ENCODE data around the gene KCNK2. TPM values are rescaled to one million over a fixed set of nuclear protein-coding genes. Genes with fewer than 3 reads are reported as not detected.

The KCNK2 gene
- total and polyA plus RNA-seq, 10 donors = 0.13 to 0.17 TPM; not detected in 8

- Histone ChIP-seq H3K9me3 (peaks cover 0 to 21% (median 11%) of the 10 kb centered on the region in 8 donors), H3K4me1 (no peaks in the 10 kb centered on the region), H3K36me3 (no peaks in the 10 kb centered on the region), H3K27ac (no peak overlapping the region), H3K4me3 (no peak overlapping the region), H3K27me3 (replicated peaks in 1 of 7) (no peaks in the 10 kb centered on the region)
- intact Hi-C loops (cut with DNase I; ENCODE audit: low total_unique reads) = no loop called here
- WGBS, 5 donors = 77 to 87% (median 81%) methylated on average over 5 of the region's 5 CpGs
- TF ChIP-seq POLR2AphosphoS5 (IDR thresholded peaks at IDR 0.05) = no peak
- no peak for TF ChIP-seq CTCF (IDR thresholded peaks at IDR 0.05 in 8 of 11, conservative IDR thresholded peaks at IDR 0.05 in 3 of 11)
- no peak for TF ChIP-seq POLR2A (IDR thresholded peaks at IDR 0.05)
- DNase-seq = no peak
Observed at GRCh38 chr1:215109171-215109570, 26.6 kb downstream of the KCNK2 start.

GRCh38 chr1:215111916-215112315 is 29.4 kb downstream of the KCNK2 start:
- peaks cover 0 to 15% (median 6%) of the 10 kb centered on the region in 8 donors for H3K9me3 ChIP-seq
- H3K4me3 ChIP-seq = no peak overlapping the region
- DNase-seq = no peak
- no peak overlapping the region for H3K27ac ChIP-seq
- H3K4me1 ChIP-seq = no peaks in the 10 kb centered on the region
- intact Hi-C loops (cut with DNase I; ENCODE audit: low total_unique reads) = no loop called here
- no peak for TF ChIP-seq CTCF (IDR thresholded peaks at IDR 0.05 in 8 of 11, conservative IDR thresholded peaks at IDR 0.05 in 3 of 11)
- TF ChIP-seq POLR2A (IDR thresholded peaks at IDR 0.05) = no peak
- no peak for TF ChIP-seq POLR2AphosphoS5 (IDR thresholded peaks at IDR 0.05)
- no peaks in the 10 kb centered on the region for H3K27me3 ChIP-seq (replicated peaks in 1 of 7)
- 75 to 93% (median 86%) methylated on average over 3 of the region's 3 CpGs for whole genome bisulfite sequencing, 5 donors
- no peaks in the 10 kb centered on the region for H3K36me3 ChIP-seq

- H3K4me1 ChIP-seq = no peaks in the 10 kb centered on the region
- DNase-seq = no peak
- H3K4me3 ChIP-seq = no peak overlapping the region
- no peaks in the 10 kb centered on the region for H3K9me3 ChIP-seq
- TF ChIP-seq POLR2AphosphoS5 (IDR thresholded peaks at IDR 0.05) (no peak), POLR2A (IDR thresholded peaks at IDR 0.05) (no peak), CTCF (IDR thresholded peaks at IDR 0.05 in 8 of 11, conservative IDR thresholded peaks at IDR 0.05 in 3 of 11) (no peak)
- 80 to 92% (median 85%) methylated on average over 3 of the region's 3 CpGs for WGBS, 5 donors
- H3K27me3 ChIP-seq (replicated peaks in 1 of 7) = no peaks in the 10 kb centered on the region
- H3K27ac ChIP-seq = no peak overlapping the region
- intact Hi-C loops (cut with DNase I; ENCODE audit: low total_unique reads) = no loop called here
- no peaks in the 10 kb centered on the region for H3K36me3 ChIP-seq
Observed at GRCh38 chr1:215113776-215114153, 31.2 kb downstream of the KCNK2 start.

- Histone ChIP-seq H3K4me1 (no peaks in the 10 kb centered on the region), H3K27ac (no peak overlapping the region), H3K4me3 (no peak overlapping the region), H3K36me3 (no peaks in the 10 kb centered on the region), H3K9me3 (no peaks in the 10 kb centered on the region), H3K27me3 (replicated peaks in 1 of 7) (no peaks in the 10 kb centered on the region)
- DNase-seq = no peak
- WGBS, 5 donors = 63 to 84% (median 67%) methylated on average over 2 of the region's 2 CpGs
- intact Hi-C loops (cut with DNase I; ENCODE audit: low total_unique reads) = no loop called here
- TF ChIP-seq CTCF (IDR thresholded peaks at IDR 0.05 in 8 of 11, conservative IDR thresholded peaks at IDR 0.05 in 3 of 11) = no peak
Observed at GRCh38 chr1:215114154-215114933, 31.8 kb downstream of the KCNK2 start.
